Hepatocyte (in vitro differentiated cells): Measurements from ENCODE around the gene CHN2. TPM values are rescaled to one million over a fixed set of nuclear protein-coding genes. Genes with fewer than 3 reads are reported as not detected.

Source experiments
- DNase-seq: peaks from one replicate; pipeline ENCODE4 v3.0.0-alpha.2; 2016; ENCODE audit warnings: low spot score
- H2AFZ ChIP-seq: fragments of 200-600 bp; sonication (generic); 2 replicates; pipeline ENCODE4 v1.6.0; 2016; ENCODE audit warnings: antibody characterized with exemption, mild to moderate bottlenecking
- H3K27ac ChIP-seq: fragments of 200-600 bp; sonication (generic); 2 replicates; pipeline ENCODE4 v1.5.1; 2016; ENCODE audit warnings: mild to moderate bottlenecking
- H3K27me3 ChIP-seq: fragments of 200-600 bp; sonication (generic); 2 replicates; pipeline ENCODE4 v1.6.1; 2016
- H3K36me3 ChIP-seq: fragments of 200-600 bp; sonication (generic); replicated peaks from 2 replicates; pipeline ENCODE4 v1.5.1; 2016; ENCODE audit warnings: low read depth; ENCODE audit not compliant: insufficient read depth
- H3K4me1 ChIP-seq: fragments of 200-600 bp; sonication (generic); 2 replicates; pipeline ENCODE4 v1.5.1; 2016; ENCODE audit warnings: mild to moderate bottlenecking, moderate library complexity; ENCODE audit not compliant: insufficient read depth
- H3K4me2 ChIP-seq: fragments of 200-600 bp; sonication (generic); 2 replicates; pipeline ENCODE4 v1.6.0; 2016
- H3K4me3 ChIP-seq: fragments of 200-600 bp; sonication (generic); 2 replicates; pipeline ENCODE4 v1.5.1; 2016; ENCODE audit warnings: mild to moderate bottlenecking
- H3K79me2 ChIP-seq: fragments of 200-600 bp; sonication (generic); 2 replicates; pipeline ENCODE4 v1.6.0; 2017; ENCODE audit warnings: mild to moderate bottlenecking
- H3K9me2 ChIP-seq: fragments of 200-600 bp; sonication (generic); replicated peaks from 2 replicates; pipeline ENCODE4 v1.6.0; 2017; ENCODE audit warnings: mild to moderate bottlenecking; ENCODE audit not compliant: insufficient read depth
- H3K9me3 ChIP-seq: fragments of 200-600 bp; sonication (generic); 2 replicates; pipeline ENCODE4 v1.5.1; 2016; ENCODE audit warnings: low read depth, mild to moderate bottlenecking
- H4K20me1 ChIP-seq: fragments of 200-600 bp; sonication (generic); 2 replicates; pipeline ENCODE4 v1.6.0; 2016; ENCODE audit warnings: mild to moderate bottlenecking; ENCODE audit not compliant: insufficient read depth, poor library complexity, severe bottlenecking
- CTCF ChIP-seq: fragments of 200-600 bp; sonication (generic); IDR thresholded peaks from 2 replicates; pipeline ENCODE4 v1.5.1; 2016; ENCODE audit warnings: antibody characterized with exemption, mild to moderate bottlenecking; ENCODE audit not compliant: poor library complexity
- EZH2 ChIP-seq: fragments of 200-600 bp; sonication (generic); IDR thresholded peaks from 2 replicates; pipeline ENCODE4 v1.6.1; 2016; ENCODE audit warnings: antibody characterized with exemption, mild to moderate bottlenecking, borderline replicate concordance
- EZH2phosphoT487 ChIP-seq: fragments of 200-600 bp; sonication (generic); IDR thresholded peaks from one replicate; pipeline ENCODE4 v1.6.1; 2018; ENCODE audit warnings: antibody characterized with exemption, mild to moderate bottlenecking, low read depth, moderate library complexity; ENCODE audit not compliant: unreplicated experiment, severe bottlenecking
- WGBS: methylation state at CpG from one replicate; pipeline ENCODE4 v1.1.6; 2016; ENCODE audit warnings: low lambda C conversion rate; ENCODE audit errors: missing lambda C conversion rate; 5-methylcytosine and 5-hydroxymethylcytosine counted together
- polyA plus RNA-seq: library from polyadenylated mRNA; unstranded; fragments of >200 nt; fragmentation: Nextera tagmentation; extraction: Ambion mirVana; gene quantifications from 2 replicates; pipeline ENCODE4 v1.2.1, GENCODE V29; 2016
- total RNA-seq: library from RNA; depleted of rRNA; stranded (reverse); fragments of >200 nt; gene quantifications from 2 replicates; pipeline ENCODE4 v1.2.3, GENCODE V29; 2014

Gene CHN2
- total and polyA plus RNA-seq, 2 experiments from 2014 or later, result 8.7 to 12.3 TPM

DNA sequence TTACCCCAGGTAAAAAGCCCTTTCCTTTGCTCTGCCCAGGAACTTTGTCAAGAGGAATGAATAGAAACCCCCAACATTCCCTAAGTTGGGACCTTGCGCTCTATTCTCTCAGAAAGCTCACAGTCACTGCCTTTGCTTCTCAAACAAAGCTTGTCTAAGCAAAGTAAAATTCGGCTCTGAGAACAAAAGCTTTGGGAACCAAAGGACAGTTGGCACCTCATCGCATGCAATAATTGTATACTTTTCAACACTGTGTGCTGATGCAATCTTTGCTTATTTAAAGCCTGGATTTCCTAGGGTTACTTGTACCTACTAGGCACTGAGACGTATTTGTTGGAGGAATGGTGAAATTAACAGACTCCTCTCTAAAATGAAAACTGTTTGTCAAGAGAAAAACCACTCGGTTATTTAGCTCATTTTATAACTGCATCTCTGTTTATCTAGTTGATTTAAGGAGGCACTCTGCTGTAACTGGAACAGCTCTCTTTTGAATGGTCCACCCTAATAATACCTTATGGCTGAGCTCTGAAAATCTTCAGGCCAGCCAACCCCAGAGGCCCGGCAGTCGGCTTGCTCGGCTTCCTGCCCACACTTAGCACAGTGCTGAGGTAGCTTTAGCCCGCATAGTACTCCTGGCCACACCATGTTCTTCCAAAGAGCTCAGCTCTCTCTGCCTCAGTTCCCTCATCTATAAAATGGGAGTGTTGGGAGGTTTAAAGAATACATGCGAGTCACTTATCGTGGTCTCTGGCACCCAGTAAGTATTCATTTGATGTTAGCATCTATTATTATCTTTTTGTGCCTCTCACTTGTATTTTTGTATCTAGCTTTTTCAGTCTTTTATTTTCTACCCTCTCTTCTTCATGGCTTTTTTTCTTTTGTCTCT, 288.9 kb downstream of the CHN2 start:
- Histone ChIP-seq H3K4me3 (no peak overlapping the region), H2AFZ (peak overlapping the region; percentile 4), H3K9me3 (no peaks in the 10 kb centered on the region), H3K9me2 (no peaks in the 10 kb centered on the region), H4K20me1 (no peaks in the 10 kb centered on the region), H3K4me1 (peaks cover 50% of the 10 kb centered on the region), H3K27ac (peak overlapping the region; percentile 78), H3K79me2 (no peaks in the 10 kb centered on the region), H3K36me3 (no peaks in the 10 kb centered on the region), H3K4me2 (peak overlapping the region; percentile 29), H3K27me3 (no peaks in the 10 kb centered on the region)
- no peak for DNase-seq
- TF ChIP-seq EZH2 (no peak), CTCF (no peak), EZH2phosphoT487 (no peak)
- WGBS, result 64% methylated on average over 11 of the region's 11 CpGs

DNA sequence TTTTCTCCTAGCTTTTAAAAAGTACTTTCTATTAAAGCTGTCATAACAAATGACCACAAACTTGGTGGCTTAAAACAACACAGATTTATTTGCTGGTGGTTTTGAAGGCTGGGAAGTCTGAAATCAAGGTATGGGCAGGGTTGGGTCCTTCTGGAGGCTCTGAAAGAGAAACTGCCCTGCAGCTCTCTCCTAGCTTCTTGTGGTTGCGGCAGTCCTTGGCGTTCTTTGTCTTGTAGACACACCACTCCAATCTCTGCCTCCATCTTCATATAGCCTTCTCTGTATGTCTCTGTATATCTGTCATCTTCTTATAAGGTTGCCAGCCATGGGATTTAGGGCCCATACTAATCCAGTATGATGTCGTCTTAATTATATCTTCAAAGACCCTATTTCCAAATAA, 289.7 kb downstream of the CHN2 start:
- no peaks in the 10 kb centered on the region for H3K79me2 ChIP-seq
- 93% methylated on average over 3 of the region's 3 CpGs for WGBS
- H3K9me3 ChIP-seq, result no peaks in the 10 kb centered on the region
- no peak for TF ChIP-seq EZH2phosphoT487
- no peak for TF ChIP-seq EZH2
- no peak for TF ChIP-seq CTCF
- DNase-seq, result no peak
- peak overlapping the region; percentile 78 for H3K27ac ChIP-seq
- H2AFZ ChIP-seq, result no peak overlapping the region
- no peaks in the 10 kb centered on the region for H3K27me3 ChIP-seq
- peaks cover 49% of the 10 kb centered on the region for H3K4me1 ChIP-seq
- H3K9me2 ChIP-seq, result no peaks in the 10 kb centered on the region
- no peaks in the 10 kb centered on the region for H4K20me1 ChIP-seq
- H3K36me3 ChIP-seq, result no peaks in the 10 kb centered on the region
- no peak overlapping the region for H3K4me3 ChIP-seq
- H3K4me2 ChIP-seq, result no peak overlapping the region

GRCh38 chr7:29485339-29486190, 291.0 kb downstream of the CHN2 start:
- no peak for DNase-seq
- Histone ChIP-seq H3K4me3 (no peak overlapping the region), H3K9me3 (no peaks in the 10 kb centered on the region), H3K36me3 (no peaks in the 10 kb centered on the region), H3K9me2 (no peaks in the 10 kb centered on the region), H3K27ac (no peak overlapping the region), H3K4me1 (peaks cover 43% of the 10 kb centered on the region), H4K20me1 (no peaks in the 10 kb centered on the region), H3K79me2 (no peaks in the 10 kb centered on the region), H3K27me3 (no peaks in the 10 kb centered on the region), H3K4me2 (peak overlapping the region; percentile 15), H2AFZ (no peak overlapping the region)
- no peak for TF ChIP-seq CTCF
- no peak for TF ChIP-seq EZH2phosphoT487
- TF ChIP-seq EZH2, result no peak
- WGBS, result 54% methylated on average over 11 of the region's 11 CpGs
